EL (cell line): ENCODE measurements around the gene EIF5B.

Experiments
- DNase-seq: peaks from one replicate; pipeline ENCODE4 v3.0.0-alpha.2; 2016

The EIF5B gene

DNA sequence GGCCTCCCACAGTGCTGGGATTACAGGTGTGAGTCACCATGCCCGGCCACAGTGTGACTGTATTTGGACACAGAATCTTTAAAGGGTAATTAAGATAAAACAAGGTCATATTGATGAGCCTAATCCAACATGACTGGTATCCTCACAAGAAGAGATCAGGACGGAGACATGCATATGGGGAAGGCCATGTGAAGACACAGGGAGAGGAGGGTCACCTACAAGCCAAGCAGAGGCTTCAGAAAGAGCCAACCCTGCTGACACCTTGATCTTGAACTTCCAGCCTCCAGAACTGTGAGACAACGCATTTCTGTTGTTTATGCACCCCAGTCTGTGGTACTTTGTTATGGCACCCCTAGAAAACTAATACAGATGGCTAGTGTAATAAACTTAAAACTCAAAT is 80.2 kb downstream of the EIF5B start:
- DNase-seq: no peak

DNA sequence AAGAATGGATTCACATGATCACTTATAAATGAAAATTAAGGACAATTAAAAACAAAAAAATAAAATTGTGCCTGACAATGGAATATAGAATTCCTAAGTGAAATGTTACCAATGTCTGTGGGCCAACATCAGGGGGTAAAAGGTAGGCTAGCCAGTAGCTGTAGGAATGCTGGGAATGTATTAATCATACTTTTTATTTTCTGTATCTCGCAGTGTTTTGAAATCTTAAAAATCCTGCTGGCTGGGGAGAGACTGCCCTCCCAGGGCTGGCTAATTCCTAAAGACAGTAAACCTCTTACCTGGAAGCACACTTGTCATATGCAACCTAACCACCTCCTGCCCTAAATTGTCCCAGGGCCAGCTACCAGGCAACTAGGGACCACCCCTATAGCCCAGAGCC is 82.8 kb downstream of the EIF5B start:
- DNase-seq: peak; percentile 52

DNA sequence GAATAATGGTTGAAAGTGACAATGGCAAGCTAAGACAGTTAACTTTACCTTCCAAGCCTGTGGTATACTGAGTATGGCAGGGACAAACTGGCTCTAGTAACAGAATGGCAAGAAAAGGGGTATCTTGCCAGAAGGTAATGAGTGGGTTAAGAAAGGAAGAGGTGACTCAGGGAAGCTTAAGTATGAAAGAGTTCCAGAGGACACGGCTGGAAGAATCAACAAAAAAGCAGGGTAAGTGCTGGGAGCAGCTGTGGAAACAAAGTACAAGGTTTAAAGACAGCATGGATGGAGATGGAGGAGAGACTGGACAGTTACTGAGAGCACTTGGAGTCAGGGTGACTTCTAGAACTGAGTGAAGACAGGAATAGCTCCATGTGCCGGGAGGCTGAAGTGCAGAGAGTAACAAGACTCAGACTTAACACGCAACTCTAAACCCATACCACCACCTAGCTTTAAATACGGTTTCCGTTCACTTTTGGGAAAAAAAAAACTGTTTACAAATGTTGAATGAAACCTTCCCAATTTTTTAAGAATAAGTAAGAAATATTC is 83.6 kb downstream of the EIF5B start:
- peak; percentile 43 for DNase-seq

DNA sequence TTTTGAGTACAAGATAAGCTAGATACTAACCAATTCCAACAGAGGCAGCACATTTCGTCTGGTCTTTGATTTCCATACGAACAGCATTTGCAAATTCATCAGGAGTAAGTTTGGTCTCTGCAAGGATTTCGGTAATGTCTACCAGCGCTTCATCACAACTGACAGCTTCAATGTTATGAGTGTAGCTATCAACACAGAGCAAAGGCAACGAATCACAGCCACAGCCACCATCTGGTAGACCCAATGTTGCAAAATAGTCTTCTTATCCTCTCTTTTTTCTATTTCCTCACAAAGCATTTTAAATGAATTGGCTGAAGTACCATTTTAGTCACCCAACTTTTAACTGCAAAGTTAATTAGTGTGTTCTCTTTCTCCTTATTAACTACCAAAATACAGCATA is 84.3 kb downstream of the EIF5B start:
- peak; percentile 29 for DNase-seq

DNA sequence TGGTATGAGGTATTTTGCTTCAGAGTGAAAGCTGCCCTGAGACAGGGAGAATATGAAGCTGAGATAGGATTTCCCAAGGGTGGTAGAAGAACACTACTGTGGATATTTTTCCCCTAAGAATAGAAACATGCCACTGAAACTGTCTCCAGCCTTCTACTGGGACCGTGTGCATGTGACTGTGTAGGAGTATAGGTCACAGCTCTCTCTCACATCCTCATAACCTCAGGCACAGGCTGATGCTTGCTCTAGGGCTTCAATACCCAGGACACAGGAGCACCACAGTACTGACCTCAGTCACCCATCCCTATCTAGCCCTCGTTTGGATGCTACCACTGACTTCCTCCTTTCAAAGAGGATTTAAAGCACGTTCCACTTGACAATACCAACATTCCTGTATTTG is 85.4 kb downstream of the EIF5B start:
- DNase-seq: no peak

DNA sequence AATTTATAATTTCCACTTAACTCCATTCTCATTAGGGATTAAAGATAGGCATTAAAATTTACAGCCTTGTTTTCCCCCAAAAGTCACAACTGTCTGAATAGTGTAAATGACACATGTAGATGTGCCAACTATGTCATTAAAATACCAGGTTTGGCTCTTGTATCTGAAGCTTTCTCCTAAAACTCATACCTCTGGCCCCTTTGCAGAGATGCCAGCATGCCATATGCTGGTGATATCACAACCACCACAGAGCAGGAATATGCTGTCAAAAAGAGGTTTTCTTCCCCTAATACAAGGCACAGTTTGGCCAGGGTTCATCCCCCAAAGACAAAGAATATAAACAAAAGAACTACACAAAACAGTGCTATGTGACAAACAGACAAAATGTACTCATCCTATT is 87.2 kb downstream of the EIF5B start:
- DNase-seq: no peak

DNA sequence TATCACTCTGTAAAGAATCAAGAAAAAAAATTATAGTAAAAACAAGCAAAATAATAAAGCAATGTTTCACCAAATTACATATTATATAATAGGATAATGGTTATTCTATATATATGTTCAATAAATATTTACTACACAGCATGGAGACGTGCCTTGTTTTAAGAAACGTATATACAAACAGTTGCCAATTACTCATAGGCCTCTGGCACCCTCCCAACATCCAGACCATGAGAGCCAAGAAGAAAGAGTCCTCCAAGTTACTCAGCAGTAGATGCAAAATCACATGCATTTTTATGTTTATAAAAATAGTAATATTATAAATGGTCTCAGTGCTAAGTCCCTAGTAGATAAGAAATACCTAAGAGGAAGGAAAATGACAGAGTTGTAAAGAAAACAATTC is 87.8 kb downstream of the EIF5B start:
- DNase-seq: peak; percentile 64

DNA sequence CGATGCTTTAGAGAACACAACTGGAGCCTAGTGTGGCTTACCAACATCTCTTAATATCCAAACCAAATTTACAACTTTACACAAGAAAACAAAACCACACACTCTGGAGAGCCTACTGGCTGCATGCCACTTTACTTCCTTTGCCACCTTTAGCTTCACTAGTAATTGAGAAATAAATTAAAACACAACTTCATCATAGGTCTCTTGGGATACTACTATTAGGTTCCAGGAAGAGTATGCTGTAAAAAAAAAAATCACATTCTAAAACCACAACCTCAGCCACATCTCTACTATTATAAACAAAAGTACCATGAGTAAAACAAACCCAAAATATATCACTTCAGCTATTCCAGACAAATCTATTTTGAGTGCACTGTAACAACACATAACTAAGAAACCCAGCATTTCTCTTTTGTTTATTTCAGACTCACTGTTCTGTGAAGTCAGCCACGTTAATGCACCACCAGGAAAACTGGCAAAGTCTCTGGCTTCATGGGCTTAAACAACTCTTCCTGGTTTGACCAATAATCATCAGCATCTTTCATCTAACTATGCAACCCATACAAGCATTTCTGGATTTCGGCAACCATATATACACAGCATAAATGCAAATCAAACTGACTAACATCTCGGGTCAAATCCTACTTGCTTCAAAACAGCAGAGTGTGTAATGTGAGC is 93.6 kb downstream of the EIF5B start:
- DNase-seq: peak; percentile 13

DNA sequence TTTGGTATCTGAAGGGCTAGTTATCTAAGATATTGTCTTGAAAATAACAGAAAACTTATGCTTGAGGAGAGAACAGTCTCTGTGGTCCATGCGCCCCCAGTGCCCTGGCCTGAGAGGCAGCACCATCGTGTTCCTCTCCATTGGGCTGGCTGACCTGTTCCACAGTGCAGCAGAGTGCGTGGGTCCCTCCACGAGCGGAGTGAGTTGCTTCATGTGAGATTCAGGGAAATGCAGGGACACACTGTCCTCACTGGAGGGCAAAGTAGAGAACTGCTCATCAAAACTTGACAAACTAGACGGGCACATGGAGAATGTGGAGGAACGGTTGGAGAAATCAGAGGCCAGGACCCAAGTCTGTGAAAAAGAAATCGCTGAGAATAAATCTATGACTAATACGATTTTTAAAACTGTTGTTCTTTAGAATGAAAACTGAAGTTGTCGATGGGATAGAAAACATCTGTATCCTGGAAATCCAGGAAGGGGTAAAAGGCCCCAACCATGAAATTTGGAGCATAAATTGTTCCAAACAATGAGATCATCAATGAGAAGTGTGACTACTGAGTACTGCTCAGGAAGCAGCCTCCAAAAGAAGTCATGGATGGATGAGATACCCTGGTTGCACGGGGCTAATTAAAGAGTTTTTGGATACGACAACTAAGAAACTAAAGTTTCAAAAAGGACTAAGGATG is 94.5 kb downstream of the EIF5B start:
- no peak for DNase-seq

DNA sequence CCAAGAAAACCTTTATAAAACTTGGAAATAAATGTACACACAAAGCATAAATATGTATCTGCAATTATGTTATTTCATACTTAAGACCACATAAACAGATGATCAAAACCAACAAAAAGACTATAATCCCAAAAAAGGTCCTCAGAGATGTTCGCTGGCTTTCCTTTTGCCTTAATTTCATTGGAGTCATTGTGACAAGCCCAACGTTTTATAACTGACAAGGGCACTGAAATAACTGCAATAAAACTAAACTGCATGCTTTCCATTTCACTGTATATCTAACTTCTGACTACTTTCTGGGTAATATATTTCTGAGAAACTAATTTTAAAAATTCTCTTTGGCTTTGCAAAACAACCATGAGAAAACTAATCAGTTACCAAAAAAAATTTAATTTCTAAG is 96.2 kb downstream of the EIF5B start:
- no peak for DNase-seq

DNA sequence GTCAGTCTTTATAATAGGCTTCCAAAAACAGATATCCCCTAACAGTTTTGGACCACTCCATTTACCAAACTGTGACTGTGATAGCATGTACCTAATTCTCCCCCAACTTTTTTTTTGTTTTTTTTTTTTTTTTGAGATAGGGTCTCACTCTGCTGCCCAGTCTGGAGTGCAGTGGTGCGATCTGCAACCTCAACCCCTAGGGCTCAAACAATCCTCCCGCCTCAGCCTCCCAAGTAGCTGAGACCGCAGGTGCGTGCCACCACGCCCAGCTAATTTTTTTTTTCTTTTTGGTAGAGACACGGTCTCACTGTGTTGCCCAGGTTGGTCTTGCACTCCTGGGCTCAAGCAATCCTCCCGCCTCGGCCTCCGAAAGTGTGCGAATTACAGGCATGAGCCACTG is 99.7 kb downstream of the EIF5B start:
- no peak for DNase-seq

DNA sequence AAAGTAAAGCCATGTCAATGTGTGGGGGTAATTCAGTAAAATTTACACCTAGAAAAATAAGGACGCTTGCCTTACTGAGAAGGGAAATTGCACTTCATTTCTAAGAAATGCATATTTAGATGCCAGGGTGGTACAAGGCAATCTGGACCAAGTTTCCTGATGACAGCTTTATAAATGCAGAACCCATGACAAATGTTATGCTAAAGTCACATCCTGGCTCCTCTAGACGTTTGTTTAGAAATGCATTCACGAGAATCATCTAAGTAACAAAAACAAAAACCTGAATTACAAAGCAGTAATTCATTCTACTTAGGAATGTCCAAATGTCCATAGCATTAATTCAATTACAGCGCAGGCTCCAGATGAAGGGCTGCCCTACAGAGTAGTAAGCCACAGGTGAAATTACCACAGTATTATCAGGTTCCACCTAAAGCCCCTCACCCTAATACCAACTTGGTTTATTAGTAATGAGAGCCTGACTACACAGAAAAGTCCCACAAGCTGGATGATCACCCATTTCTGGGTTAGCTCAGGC is 102.8 kb downstream of the EIF5B start:
- DNase-seq: no peak

DNA sequence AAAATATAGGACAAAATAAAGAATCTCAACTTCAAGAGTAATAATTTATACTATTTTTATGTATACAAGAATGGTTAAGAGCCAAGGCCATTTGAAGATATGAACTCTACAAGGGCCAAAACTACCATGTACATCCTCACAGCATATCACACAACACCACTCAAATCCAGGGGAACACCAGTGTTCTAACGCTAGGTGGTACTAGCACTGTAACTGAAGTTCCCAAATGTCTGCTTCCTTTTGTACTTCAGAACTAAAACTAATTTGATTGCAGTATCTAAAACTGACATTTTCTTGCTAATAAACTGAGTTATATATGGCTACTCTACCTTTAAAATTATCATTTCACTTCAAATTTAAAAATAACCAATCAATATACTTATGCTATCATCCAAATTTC is 105.6 kb downstream of the EIF5B start:
- DNase-seq: no peak

DNA sequence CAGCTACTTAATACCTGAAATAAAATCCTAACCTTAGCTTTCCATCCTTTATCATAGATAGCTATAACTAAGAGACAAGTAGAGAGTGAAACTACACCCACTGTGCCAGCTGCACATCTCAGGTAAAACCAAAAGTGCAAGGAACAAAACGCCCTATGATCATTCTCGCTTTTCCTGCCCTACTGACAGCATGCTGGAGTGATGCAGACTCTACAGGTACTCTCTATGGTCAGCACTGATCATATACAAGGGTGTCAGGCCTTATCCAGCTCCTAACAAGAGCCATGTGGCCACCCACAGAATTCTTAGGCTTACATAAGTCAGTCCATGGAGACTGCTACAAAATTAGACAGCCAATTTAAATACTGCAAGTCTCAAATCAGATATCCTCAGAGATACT is 107.0 kb downstream of the EIF5B start:
- DNase-seq: no peak

DNA sequence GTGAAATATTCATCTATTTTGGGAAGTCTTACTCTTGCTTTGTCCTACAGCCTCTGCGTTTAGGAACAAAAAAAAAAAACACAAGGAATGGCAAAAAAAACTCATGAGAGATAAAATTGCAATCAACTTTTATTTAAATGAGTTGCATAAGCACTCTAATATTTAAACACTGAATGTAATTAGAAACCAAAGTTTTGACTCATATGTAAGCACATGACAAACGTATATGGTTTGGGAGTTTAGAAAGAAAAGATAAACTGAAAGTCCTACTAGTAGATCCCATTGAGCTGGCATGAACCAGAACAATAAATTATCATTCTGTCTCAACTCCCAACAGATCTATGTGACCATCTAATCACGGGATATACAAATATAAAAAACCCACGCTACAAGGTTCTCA is 107.9 kb downstream of the EIF5B start:
- no peak for DNase-seq

DNA sequence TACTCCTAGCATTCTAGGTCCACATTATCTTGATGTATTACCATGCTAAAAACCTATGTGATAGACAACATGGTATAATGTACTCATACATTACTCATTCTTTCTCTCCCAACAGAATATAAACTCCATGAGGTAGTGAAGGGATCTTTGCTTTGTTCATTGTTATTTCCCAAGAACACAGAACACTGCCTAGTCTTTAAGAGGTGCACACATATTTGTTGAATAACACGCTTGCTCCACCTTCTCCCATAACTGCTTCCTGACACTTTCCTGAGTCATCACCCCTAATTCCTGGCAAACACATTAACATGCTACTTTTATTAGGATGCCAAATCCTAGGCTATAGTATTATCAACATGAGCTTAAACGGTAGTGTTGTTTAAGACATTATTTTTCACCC is 111.4 kb downstream of the EIF5B start:
- peak; percentile 56 for DNase-seq

DNA sequence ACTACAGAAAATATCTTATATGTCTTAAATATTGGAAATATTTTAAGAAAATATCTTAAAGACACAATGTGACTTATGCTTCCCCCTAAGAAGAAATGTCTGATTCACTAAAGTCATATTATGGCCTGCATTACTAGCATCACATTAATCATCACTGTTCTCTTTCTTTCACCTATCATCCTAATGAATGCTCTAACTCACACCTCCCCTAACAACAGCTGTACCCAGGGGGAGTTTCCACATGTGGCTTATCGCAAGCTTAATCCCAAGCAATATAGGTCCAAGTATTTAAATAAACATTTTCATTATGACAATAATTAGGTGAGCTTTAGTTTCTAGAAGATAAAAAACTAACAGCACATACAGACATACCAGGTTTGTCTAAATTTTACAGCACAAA is 113.0 kb downstream of the EIF5B start:
- DNase-seq: no peak
